ENCODE measurements around the gene HDDC3.

Gene HDDC3

GRCh38 chr15:90902840-90903732 is 29.3 kb downstream of the HDDC3 start, which contains the start of gene MAN2A2:
Gene MAN2A2, plus strand, starts transcription at chr15:90903302. Its CDS starts 906 bp downstream, at chr15:90904208.
- TF ChIP-seq, protein P1, sequence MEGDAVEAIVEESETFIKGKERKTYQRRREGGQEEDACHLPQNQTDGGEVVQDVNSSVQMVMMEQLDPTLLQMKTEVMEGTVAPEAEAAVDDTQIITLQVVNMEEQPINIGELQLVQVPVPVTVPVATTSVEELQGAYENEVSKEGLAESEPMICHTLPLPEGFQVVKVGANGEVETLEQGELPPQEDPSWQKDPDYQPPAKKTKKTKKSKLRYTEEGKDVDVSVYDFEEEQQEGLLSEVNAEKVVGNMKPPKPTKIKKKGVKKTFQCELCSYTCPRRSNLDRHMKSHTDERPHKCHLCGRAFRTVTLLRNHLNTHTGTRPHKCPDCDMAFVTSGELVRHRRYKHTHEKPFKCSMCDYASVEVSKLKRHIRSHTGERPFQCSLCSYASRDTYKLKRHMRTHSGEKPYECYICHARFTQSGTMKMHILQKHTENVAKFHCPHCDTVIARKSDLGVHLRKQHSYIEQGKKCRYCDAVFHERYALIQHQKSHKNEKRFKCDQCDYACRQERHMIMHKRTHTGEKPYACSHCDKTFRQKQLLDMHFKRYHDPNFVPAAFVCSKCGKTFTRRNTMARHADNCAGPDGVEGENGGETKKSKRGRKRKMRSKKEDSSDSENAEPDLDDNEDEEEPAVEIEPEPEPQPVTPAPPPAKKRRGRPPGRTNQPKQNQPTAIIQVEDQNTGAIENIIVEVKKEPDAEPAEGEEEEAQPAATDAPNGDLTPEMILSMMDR (IDR thresholded peaks at IDR 0.05) = no peak

GRCh38 chr15:90902040-90902839 is 30.1 kb downstream of the HDDC3 start:
- TF ChIP-seq, protein P1 (IDR thresholded peaks at IDR 0.05) = peak; percentile 76

- TF ChIP-seq, protein P1 (IDR thresholded peaks at IDR 0.05) = no peak
These were observed 30.9 kb downstream of the HDDC3 start for GRCh38 chr15:90901175-90902039.

DNA sequence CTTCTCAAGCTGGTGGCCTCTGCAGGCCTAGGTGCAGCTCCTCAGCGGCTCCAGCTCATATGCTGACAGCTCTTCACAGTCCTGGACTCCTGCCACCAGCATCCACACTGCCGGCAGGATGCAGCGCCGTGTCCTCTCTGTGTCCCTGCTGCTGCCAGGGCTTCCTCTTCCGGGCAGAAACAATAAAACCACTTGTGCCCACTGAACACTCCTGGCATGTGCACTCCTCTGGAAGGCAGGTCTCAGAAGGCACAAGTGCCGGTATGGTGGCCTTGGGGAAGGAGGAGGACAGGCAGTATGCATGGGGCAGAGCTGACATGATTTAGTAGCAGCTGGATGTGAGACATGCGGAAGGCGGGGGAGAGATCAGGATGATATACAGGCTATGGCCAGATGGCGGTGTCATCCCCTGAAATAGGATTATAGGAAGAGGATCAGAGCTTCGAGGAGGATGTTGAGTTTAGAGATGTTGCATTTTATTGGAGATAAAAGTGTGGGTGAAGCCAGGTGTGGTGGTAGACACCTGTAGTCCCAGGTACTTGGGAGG is 36.7 kb downstream of the HDDC3 start:
- TF ChIP-seq, protein P1 (IDR thresholded peaks at IDR 0.05) = no peak

GRCh38 chr15:90893175-90894090 is 38.9 kb downstream of the HDDC3 start:
- TF ChIP-seq, protein P1 (IDR thresholded peaks at IDR 0.05) = no peak; the same call in 1 of the 2 replicates

GRCh38 chr15:90892498-90893174 is 39.7 kb downstream of the HDDC3 start:
- TF ChIP-seq, protein P1 (IDR thresholded peaks at IDR 0.05) = no peak

Data from LNCAP (cell line).